ENCODE data around the gene CLCNKA. TPM values are rescaled to one million over a fixed set of nuclear protein-coding genes. Genes with fewer than 3 reads are reported as not detected.

CLCNKA gene
- total RNA-seq, 4 donors from 2014 or later = 2.9 TPM; not detected in 3

- Histone ChIP-seq H3K4me1 (no peaks in the 10 kb centered on the region), H3K4me3 (no peak overlapping the region), H3K9me3 (no peaks in the 10 kb centered on the region), H3K27me3 (no peaks in the 10 kb centered on the region), H3K27ac (no peak overlapping the region), H3K36me3 (no peaks in the 10 kb centered on the region)
- no peak for DNase-seq
- TF ChIP-seq CTCF (IDR thresholded peaks at IDR 0.05) (no peak), POLR2A (IDR thresholded peaks at IDR 0.05) (no peak)
- intact Hi-C loops (cut with DNase I; ENCODE audit: low total_unique reads) = no loop called here
These were observed 45.4 kb downstream of the CLCNKA start for GRCh38 chr1:16067127-16067768.

- H3K36me3 ChIP-seq = no peaks in the 10 kb centered on the region
- H3K4me3 ChIP-seq = no peak overlapping the region
- H3K9me3 ChIP-seq = no peaks in the 10 kb centered on the region
- TF ChIP-seq CTCF (IDR thresholded peaks at IDR 0.05) = no peak
- no peak for TF ChIP-seq POLR2A (IDR thresholded peaks at IDR 0.05)
- no peak overlapping the region for H3K27ac ChIP-seq
- peaks cover 0 to 1% of the 10 kb centered on the region in 2 donors for H3K4me1 ChIP-seq
- intact Hi-C loops (cut with DNase I; ENCODE audit: low total_unique reads) = no loop called here
- no peak for DNase-seq
- H3K27me3 ChIP-seq = no peaks in the 10 kb centered on the region
These were observed 46.1 kb downstream of the CLCNKA start for GRCh38 chr1:16067933-16068332.

GRCh38 chr1:16068356-16069270 lies 46.8 kb downstream of the CLCNKA start:
- Histone ChIP-seq H3K27me3 (no peaks in the 10 kb centered on the region), H3K27ac (no peak overlapping the region), H3K4me3 (no peak overlapping the region), H3K36me3 (no peaks in the 10 kb centered on the region), H3K9me3 (no peaks in the 10 kb centered on the region), H3K4me1 (peaks cover 0 to 6% of the 10 kb centered on the region in 2 donors)
- DNase-seq = no peak
- TF ChIP-seq POLR2A (IDR thresholded peaks at IDR 0.05) = no peak
- no peak for TF ChIP-seq CTCF (IDR thresholded peaks at IDR 0.05)
- intact Hi-C loops (cut with DNase I; ENCODE audit: low total_unique reads) = no loop called here

- H3K27ac ChIP-seq = no peak overlapping the region
- no peak for DNase-seq
- H3K4me3 ChIP-seq = no peak overlapping the region
- H3K36me3 ChIP-seq = no peaks in the 10 kb centered on the region
- H3K27me3 ChIP-seq = no peaks in the 10 kb centered on the region
- intact Hi-C loops (cut with DNase I; ENCODE audit: low total_unique reads) = loop anchor here (5.0 to 10.0 kb wide), 2 partner anchors 48 to 174 kb away; partner anchors contain the start of gene CLCNKA
- H3K9me3 ChIP-seq = no peaks in the 10 kb centered on the region
- TF ChIP-seq CTCF (IDR thresholded peaks at IDR 0.05) = no peak
- TF ChIP-seq POLR2A (IDR thresholded peaks at IDR 0.05) = no peak
- H3K4me1 ChIP-seq = peaks cover 4 to 11% of the 10 kb centered on the region in 2 donors
These were observed 49.0 kb downstream of the CLCNKA start for GRCh38 chr1:16070640-16071355.
